HUES48 (cell line): ENCODE results near the gene UQCRQ.

ENCODE experiments used
- H3K27ac ChIP-seq: one replicate; pipeline ENCODE4 v1.7.0; 2013; ENCODE audit warnings: low read depth, low read length, inconsistent platforms
- H3K27me3 ChIP-seq: 2 replicates; pipeline ENCODE4 v1.6.1; 2013; ENCODE audit warnings: mild to moderate bottlenecking, low read length; ENCODE audit not compliant: control insufficient read depth, insufficient read depth
- H3K36me3 ChIP-seq: 2 replicates; pipeline ENCODE4 v1.6.1; 2013; ENCODE audit warnings: low read length; ENCODE audit not compliant: control insufficient read depth, insufficient read depth
- H3K4me1 ChIP-seq: 2 replicates; pipeline ENCODE4 v1.6.1; 2013; ENCODE audit warnings: mild to moderate bottlenecking, low read length; ENCODE audit not compliant: control insufficient read depth, insufficient read depth
- H3K4me3 ChIP-seq: 2 replicates; pipeline ENCODE4 v1.5.1; 2013; ENCODE audit warnings: mild to moderate bottlenecking, low read depth, low read length
- H3K9ac ChIP-seq: 2 replicates; pipeline ENCODE4 v1.6.1; 2013; ENCODE audit warnings: mild to moderate bottlenecking, low read depth, low read length, moderate library complexity
- H3K9me3 ChIP-seq: 2 replicates; pipeline ENCODE4 v1.6.1; 2013; ENCODE audit warnings: low read length; ENCODE audit not compliant: control insufficient read depth, insufficient read depth

Gene UQCRQ

GRCh38 chr5:132872788-132873118, 6.3 kb downstream of the UQCRQ start:
- peaks cover 65% of the 10 kb centered on the region for H3K36me3 ChIP-seq
- H3K4me1 ChIP-seq: no peaks in the 10 kb centered on the region

DNA sequence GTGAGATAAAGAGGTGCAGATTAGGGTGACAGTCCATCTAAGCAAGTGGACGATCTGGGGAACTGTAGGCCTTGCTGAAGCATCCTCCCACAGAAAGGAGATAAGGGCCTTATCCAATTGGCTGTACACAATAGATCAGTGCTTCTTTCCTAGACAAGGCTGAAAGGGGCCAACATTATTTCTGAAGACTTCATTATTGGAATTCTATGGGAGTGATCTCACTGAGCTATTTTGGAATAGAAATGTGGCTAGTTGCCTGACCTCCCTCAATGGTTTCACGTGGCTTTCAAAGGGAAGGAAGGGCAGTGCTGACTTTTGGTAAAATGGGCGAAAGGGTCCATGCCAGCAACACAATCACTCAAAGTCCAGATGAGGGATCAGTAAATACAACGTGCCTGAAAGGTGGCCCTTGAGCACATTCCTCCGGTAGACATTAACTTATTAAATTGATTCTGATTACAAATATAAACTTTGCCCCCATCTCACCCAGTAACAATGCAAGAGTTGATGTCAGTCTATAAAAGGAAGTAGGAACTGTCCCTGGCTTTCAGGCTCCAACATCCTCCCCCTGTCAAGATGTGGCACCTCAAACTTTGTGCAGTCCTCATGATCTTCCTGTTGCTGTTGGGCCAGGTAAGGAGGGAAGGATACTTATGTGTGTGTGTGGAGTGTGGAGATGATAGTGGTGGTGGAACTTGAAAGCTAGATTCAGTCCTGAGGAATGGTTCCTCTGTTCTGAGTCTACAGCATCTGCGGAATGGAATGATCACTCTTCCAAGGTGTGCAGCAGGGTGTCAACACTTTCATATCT, 6.9 kb downstream of the UQCRQ start, which contains the start of gene LEAP2:
LEAP2 (plus strand) TSS at position 550 of the 811 bp plus-strand sequence; CDS start at position 577, 27 bp downstream.
- no peak within 1 kb of the TSS for H3K4me3 ChIP-seq
- peak within 1 kb of the TSS; percentile 34 for H3K27ac ChIP-seq
- peaks cover 65% of the 10 kb centered on the region for H3K36me3 ChIP-seq
- no peaks in the 10 kb centered on the region for H3K9me3 ChIP-seq
- no peaks in the 10 kb centered on the region for H3K27me3 ChIP-seq
- no peak within 1 kb of the TSS for H3K9ac ChIP-seq
- no peaks in the 10 kb centered on the region for H3K4me1 ChIP-seq

More at GRCh38 chr5:132872788-132873118, 6.3 kb downstream of the UQCRQ start:
- H3K9ac ChIP-seq: no peak overlapping the region
- no peaks in the 10 kb centered on the region for H3K9me3 ChIP-seq
- H3K27me3 ChIP-seq: no peaks in the 10 kb centered on the region
- H3K27ac ChIP-seq: peak overlapping the region; percentile 26
- no peak overlapping the region for H3K4me3 ChIP-seq

DNA sequence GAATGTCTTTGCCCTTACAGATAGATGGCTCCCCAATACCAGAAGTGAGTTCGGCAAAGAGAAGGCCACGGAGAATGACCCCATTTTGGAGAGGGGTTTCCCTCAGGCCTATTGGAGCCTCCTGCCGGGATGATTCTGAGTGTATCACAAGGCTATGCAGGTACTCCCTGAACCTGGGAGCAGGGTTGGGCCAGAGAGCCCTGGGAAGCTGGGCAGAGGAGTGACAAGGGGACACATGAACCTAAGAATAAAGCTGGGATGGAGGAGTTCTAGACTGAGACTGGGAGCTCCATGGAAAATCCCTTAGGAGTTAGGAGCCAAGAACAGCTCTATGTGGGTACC, 7.5 kb downstream of the UQCRQ start:
- no peaks in the 10 kb centered on the region for H3K9me3 ChIP-seq
- H3K4me1 ChIP-seq: no peaks in the 10 kb centered on the region
- H3K36me3 ChIP-seq: peaks cover 65% of the 10 kb centered on the region
- H3K27me3 ChIP-seq: no peaks in the 10 kb centered on the region
- no peak overlapping the region for H3K4me3 ChIP-seq
- H3K27ac ChIP-seq: peak overlapping the region; percentile 34
- no peak overlapping the region for H3K9ac ChIP-seq

GRCh38 chr5:132876020-132876759, 9.7 kb downstream of the UQCRQ start:
- peaks cover 69% of the 10 kb centered on the region for H3K36me3 ChIP-seq
- no peak overlapping the region for H3K4me3 ChIP-seq
- H3K9me3 ChIP-seq: no peaks in the 10 kb centered on the region
- no peak overlapping the region for H3K27ac ChIP-seq
- no peaks in the 10 kb centered on the region for H3K27me3 ChIP-seq
- H3K4me1 ChIP-seq: no peaks in the 10 kb centered on the region
- no peak overlapping the region for H3K9ac ChIP-seq

GRCh38 chr5:132877466-132877865, 11.0 kb downstream of the UQCRQ start:
- no peaks in the 10 kb centered on the region for H3K4me1 ChIP-seq

DNA sequence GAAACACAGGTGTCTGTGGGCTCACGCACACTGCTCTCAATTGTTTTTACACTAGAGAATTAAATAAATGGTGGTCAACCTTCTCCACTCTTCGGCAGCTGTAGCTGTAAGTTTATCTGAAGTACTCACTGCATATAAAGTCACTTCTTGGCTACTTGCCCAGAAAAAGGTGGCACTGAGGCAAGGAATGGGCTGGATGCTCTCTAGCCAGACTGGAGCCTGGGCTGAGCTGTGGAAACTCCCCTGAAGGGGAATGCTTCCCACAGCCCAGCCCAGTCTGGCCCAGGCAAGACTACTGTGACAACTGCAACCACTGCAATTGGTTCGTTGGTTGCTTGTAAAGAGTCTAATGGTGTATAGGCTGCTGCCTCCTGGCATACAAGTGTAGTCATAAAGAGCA, 11.5 kb downstream of the UQCRQ start:
- Histone ChIP-seq H3K4me1 (no peaks in the 10 kb centered on the region), H3K9me3 (no peaks in the 10 kb centered on the region), H3K27me3 (no peaks in the 10 kb centered on the region), H3K4me3 (no peak overlapping the region), H3K27ac (no peak overlapping the region), H3K36me3 (peaks cover 81% of the 10 kb centered on the region), H3K9ac (no peak overlapping the region)

More at GRCh38 chr5:132877466-132877865, 11.0 kb downstream of the UQCRQ start:
- peaks cover 77% of the 10 kb centered on the region for H3K36me3 ChIP-seq
- no peak overlapping the region for H3K27ac ChIP-seq
- no peak overlapping the region for H3K9ac ChIP-seq
- no peaks in the 10 kb centered on the region for H3K27me3 ChIP-seq
- no peak overlapping the region for H3K4me3 ChIP-seq
- no peaks in the 10 kb centered on the region for H3K9me3 ChIP-seq

DNA sequence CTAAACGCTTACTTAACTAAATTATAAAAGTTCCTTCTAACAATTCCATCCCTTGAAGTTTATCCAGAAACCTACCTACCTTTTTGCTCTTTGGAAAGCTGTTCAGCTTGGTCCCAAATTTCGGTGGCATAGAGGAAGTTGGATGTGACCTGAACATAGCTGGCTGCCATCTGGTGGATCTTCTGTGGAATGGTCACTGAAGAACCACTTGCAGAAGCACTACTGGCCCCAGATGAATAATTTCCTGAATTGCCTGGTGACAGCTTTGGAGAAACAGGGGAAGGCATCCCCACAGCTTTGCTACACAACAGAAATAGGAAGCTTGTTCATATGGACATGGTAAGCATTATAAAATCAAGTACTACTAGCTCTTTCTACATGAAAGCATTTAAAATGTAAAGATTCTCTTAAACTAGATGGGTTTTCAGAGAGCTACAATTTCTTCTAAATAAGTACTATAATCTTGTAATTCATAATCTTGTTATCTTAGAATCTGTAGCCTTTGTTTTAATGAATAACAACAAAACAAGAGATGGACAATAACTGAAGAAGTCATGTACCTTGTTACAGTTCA, 16.9 kb downstream of the UQCRQ start:
- H3K9ac ChIP-seq: no peak overlapping the region
- H3K27me3 ChIP-seq: no peaks in the 10 kb centered on the region
- H3K4me1 ChIP-seq: no peaks in the 10 kb centered on the region
- H3K36me3 ChIP-seq: peaks cover 99% of the 10 kb centered on the region
- H3K27ac ChIP-seq: no peak overlapping the region
- H3K9me3 ChIP-seq: no peaks in the 10 kb centered on the region
- no peak overlapping the region for H3K4me3 ChIP-seq

- Histone ChIP-seq H3K27me3 (no peaks in the 10 kb centered on the region), H3K4me1 (no peaks in the 10 kb centered on the region), H3K4me3 (no peak overlapping the region), H3K9me3 (no peaks in the 10 kb centered on the region), H3K36me3 (peaks cover 98% of the 10 kb centered on the region), H3K9ac (no peak overlapping the region), H3K27ac (no peak overlapping the region)
These were observed 18.1 kb downstream of the UQCRQ start for GRCh38 chr5:132884548-132884947.

DNA sequence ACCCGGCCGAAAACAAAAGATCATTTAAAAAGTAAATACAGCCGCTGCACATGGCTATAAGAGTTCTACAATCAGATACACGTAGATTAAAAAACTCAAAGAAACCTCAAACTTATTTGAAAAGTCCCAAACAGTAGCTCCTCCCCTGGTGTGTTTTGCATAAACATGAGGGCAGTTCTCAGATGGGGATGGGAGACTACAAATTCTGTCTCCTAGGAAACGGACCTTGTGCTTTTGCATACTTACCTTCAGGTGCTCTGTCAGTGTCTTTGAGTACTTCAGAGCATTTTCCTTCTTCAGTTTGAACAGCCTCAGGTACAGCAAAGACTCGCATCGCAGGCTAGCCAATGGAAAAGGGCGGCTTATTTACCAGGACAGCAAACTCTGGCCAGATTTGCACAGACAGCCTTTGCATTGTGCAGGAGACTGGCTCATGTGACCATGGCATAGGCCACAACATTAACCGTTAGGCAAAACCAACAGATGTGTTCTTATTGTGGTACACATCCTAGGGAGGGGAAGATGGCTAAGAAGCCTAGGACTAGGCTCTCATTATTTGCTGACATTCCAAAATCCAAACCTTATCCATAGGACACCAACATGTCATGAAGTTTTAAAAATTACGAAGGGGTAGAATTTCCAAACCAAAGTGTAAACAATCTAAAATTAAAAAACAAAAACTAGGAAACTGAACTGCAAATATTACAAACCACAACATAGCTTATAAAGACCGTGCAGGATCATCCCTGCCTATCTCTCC, 19.8 kb downstream of the UQCRQ start:
- H3K9me3 ChIP-seq: no peaks in the 10 kb centered on the region
- H3K9ac ChIP-seq: no peak overlapping the region
- peaks cover 97% of the 10 kb centered on the region for H3K36me3 ChIP-seq
- no peaks in the 10 kb centered on the region for H3K27me3 ChIP-seq
- H3K27ac ChIP-seq: no peak overlapping the region
- no peaks in the 10 kb centered on the region for H3K4me1 ChIP-seq
- H3K4me3 ChIP-seq: no peak overlapping the region

GRCh38 chr5:132887283-132887682, 20.8 kb downstream of the UQCRQ start:
- Histone ChIP-seq H3K27ac (no peak overlapping the region), H3K36me3 (peaks cover 97% of the 10 kb centered on the region), H3K9me3 (no peaks in the 10 kb centered on the region), H3K27me3 (no peaks in the 10 kb centered on the region), H3K4me3 (no peak overlapping the region), H3K9ac (no peak overlapping the region), H3K4me1 (no peaks in the 10 kb centered on the region)
